SU-DHL-6 (cell line): ENCODE data around the gene PICK1.

Experiments
- H2AFZ ChIP-seq: fragments of 200-600 bp; sonication (generic); 2 replicates; pipeline ENCODE4 v1.6.1; 2014; ENCODE audit warnings: low read depth, mild to moderate bottlenecking, moderate library complexity, mixed read lengths, antibody characterized with exemption, low read length; ENCODE audit not compliant: severe bottlenecking
- H3F3A ChIP-seq: fragments of 200-600 bp; shearing (Covaris generic); 2 replicates; pipeline ENCODE4 v1.6.0; 2016; ENCODE audit warnings: antibody characterized with exemption, mild to moderate bottlenecking; ENCODE audit not compliant: insufficient read depth
- H3K27ac ChIP-seq: fragments of 200-600 bp; sonication (generic); 2 replicates; pipeline ENCODE4 v1.5.1; 2016; ENCODE audit warnings: low read depth, mild to moderate bottlenecking, low read length, moderate library complexity, mixed read lengths
- H3K27me3 ChIP-seq: fragments of 200-600 bp; sonication (generic), shearing (Covaris generic); 2 replicates; pipeline ENCODE4 v1.6.0; 2014; ENCODE audit warnings: mild to moderate bottlenecking, low read length
- H3K36me3 ChIP-seq: fragments of 200-600 bp; sonication (generic); 2 replicates; pipeline ENCODE4 v1.6.1; 2014; ENCODE audit warnings: mild to moderate bottlenecking, low read length, mixed read lengths
- H3K4me2 ChIP-seq: fragments of 300-600, 200-600 bp; shearing (Covaris generic), sonication (generic); 2 replicates; pipeline ENCODE4 v1.6.0; 2014; ENCODE audit warnings: low read length, low read depth, mild to moderate bottlenecking; ENCODE audit not compliant: poor library complexity, severe bottlenecking
- H3K4me3 ChIP-seq: fragments of 200-600 bp; sonication (generic); 2 replicates; pipeline ENCODE4 v1.5.1; 2014; ENCODE audit warnings: antibody characterized with exemption, low read length, mild to moderate bottlenecking, mixed read lengths; ENCODE audit not compliant: insufficient read depth, poor library complexity, severe bottlenecking
- H3K79me2 ChIP-seq: fragments of 200-600 bp; sonication (generic); 2 replicates; pipeline ENCODE4 v1.6.1; 2014; ENCODE audit warnings: mild to moderate bottlenecking, low read length, moderate library complexity; ENCODE audit not compliant: insufficient read depth
- H3K9ac ChIP-seq: fragments of 200-600 bp; sonication (generic); 2 replicates; pipeline ENCODE4 v1.7.0; 2014; ENCODE audit warnings: mild to moderate bottlenecking, low read length
- H3K9me2 ChIP-seq: fragments of 200-600 bp; sonication (generic); replicated peaks from 2 replicates; pipeline ENCODE4 v1.6.1; 2014; ENCODE audit warnings: low read length; ENCODE audit not compliant: insufficient read depth
- H3K9me3 ChIP-seq: fragments of 200-600 bp; sonication (generic); 2 replicates; pipeline ENCODE4 v1.6.1; 2014; ENCODE audit warnings: low read length, mixed read lengths; ENCODE audit not compliant: insufficient read depth
- H4K20me1 ChIP-seq: fragments of 200-600 bp; sonication (generic); 2 replicates; pipeline ENCODE4 v1.6.1; 2014; ENCODE audit warnings: low read depth, mild to moderate bottlenecking, antibody characterized with exemption, low read length, moderate library complexity, mixed read lengths
- CTCF ChIP-seq: fragments of 200-600 bp; sonication (generic); IDR thresholded peaks from one replicate; pipeline ENCODE4 v1.5.1; 2017; ENCODE audit warnings: antibody characterized with exemption, mild to moderate bottlenecking, low read length, moderate library complexity; ENCODE audit not compliant: insufficient read depth, poor library complexity, severe bottlenecking
- EZH2phosphoT487 ChIP-seq: fragments of 200-600 bp; sonication (generic), shearing (Covaris generic); conservative IDR thresholded peaks from 2 replicates; pipeline ENCODE4 v1.6.1; 2018; ENCODE audit warnings: mild to moderate bottlenecking, antibody characterized with exemption, low read length, moderate library complexity, mixed read lengths

Gene PICK1

GRCh38 chr22:38051900-38052862, 5.0 kb upstream of the PICK1 start:
- H2AFZ ChIP-seq = no peak overlapping the region
- H3K9me3 ChIP-seq = no peaks in the 10 kb centered on the region
- H3K27ac ChIP-seq = no peak overlapping the region
- no peak overlapping the region for H3K4me3 ChIP-seq
- no peak overlapping the region for H3K9ac ChIP-seq
- H3K79me2 ChIP-seq = no peaks in the 10 kb centered on the region
- no peaks in the 10 kb centered on the region for H3K36me3 ChIP-seq
- no peaks in the 10 kb centered on the region for H3K9me2 ChIP-seq
- H3K27me3 ChIP-seq = no peaks in the 10 kb centered on the region
- no peaks in the 10 kb centered on the region for H4K20me1 ChIP-seq
- no peak overlapping the region for H3K4me2 ChIP-seq
- no peak for TF ChIP-seq EZH2phosphoT487
- TF ChIP-seq CTCF = peak; percentile 98
- H3F3A ChIP-seq = no peaks in the 10 kb centered on the region

- H3K79me2 ChIP-seq = no peaks in the 10 kb centered on the region
- no peak for TF ChIP-seq EZH2phosphoT487
- TF ChIP-seq CTCF = no peak
- no peaks in the 10 kb centered on the region for H3K9me2 ChIP-seq
- H3K4me3 ChIP-seq = no peak overlapping the region
- H3K36me3 ChIP-seq = no peaks in the 10 kb centered on the region
- no peaks in the 10 kb centered on the region for H3K27me3 ChIP-seq
- H3K27ac ChIP-seq = no peak overlapping the region
- H3K9ac ChIP-seq = no peak overlapping the region
- no peak overlapping the region for H2AFZ ChIP-seq
- H3K4me2 ChIP-seq = no peak overlapping the region
- H3K9me3 ChIP-seq = no peaks in the 10 kb centered on the region
- H4K20me1 ChIP-seq = no peaks in the 10 kb centered on the region
- no peaks in the 10 kb centered on the region; the same call in 1 of the 2 replicates for H3F3A ChIP-seq
Observed at GRCh38 chr22:38062791-38063190, 5.6 kb downstream of the PICK1 start.

- no peaks in the 10 kb centered on the region for H4K20me1 ChIP-seq
- H3K27ac ChIP-seq = no peak overlapping the region
Observed at GRCh38 chr22:38065539-38065938, 8.3 kb downstream of the PICK1 start.

More at GRCh38 chr22:38065539-38065938, 8.3 kb downstream of the PICK1 start:
- Histone ChIP-seq H3K79me2 (no peaks in the 10 kb centered on the region), H3K4me3 (no peak overlapping the region), H2AFZ (no peak overlapping the region), H3K36me3 (no peaks in the 10 kb centered on the region), H3K4me2 (no peak overlapping the region), H3K9me2 (no peaks in the 10 kb centered on the region), H3K9me3 (no peaks in the 10 kb centered on the region), H3K9ac (no peak overlapping the region), H3F3A (no peaks in the 10 kb centered on the region), H3K27me3 (no peaks in the 10 kb centered on the region)
- TF ChIP-seq EZH2phosphoT487 (no peak), CTCF (no peak)
